Activated naive CD8-positive, alpha-beta T cell treated with anti-CD3 and anti-CD28 coated beads for 36 hours (primary cell): Measurements from ENCODE around the gene FAM20B. TPM values are rescaled to one million over a fixed set of nuclear protein-coding genes. Genes with fewer than 3 reads are reported as not detected.
"Not testable (repeated sequence)": the region's sequence is repeated elsewhere in the genome, so short reads cannot be mapped to it uniquely, and the experiment has no call there.

ENCODE experiments used
- DNase-seq: peaks from one replicate; pipeline ENCODE4 v3.0.0; 2021
- H3K27ac Mint-ChIP-seq: one replicate; pipeline ENCODE4 v1.8.0; 2022; ENCODE audit warnings: mild to moderate bottlenecking, moderate library complexity, mixed read lengths
- H3K27me3 Mint-ChIP-seq: one replicate; pipeline ENCODE4 v1.8.0; 2022; ENCODE audit warnings: mild to moderate bottlenecking, mixed read lengths
- H3K36me3 Mint-ChIP-seq: one replicate; pipeline ENCODE4 v1.8.0; 2021; ENCODE audit warnings: mild to moderate bottlenecking, mixed read lengths
- H3K4me1 Mint-ChIP-seq: one replicate; pipeline ENCODE4 v1.8.0; 2021; ENCODE audit warnings: mixed read lengths
- H3K4me3 Mint-ChIP-seq: one replicate; pipeline ENCODE4 v1.8.0; 2022; ENCODE audit warnings: mild to moderate bottlenecking, moderate library complexity, mixed read lengths
- H3K9me3 Mint-ChIP-seq: one replicate; pipeline ENCODE4 v1.8.0; 2022; ENCODE audit warnings: mixed read lengths
- total RNA-seq, 2 experiments: library from RNA; stranded (reverse); gene quantifications; one replicate each; pipeline ENCODE4 v1.2.3, GENCODE V29; 2021

The FAM20B gene
- total RNA-seq: 10 to 100 TPM; 37.4 to 42.6 TPM

- H3K4me3 Mint-ChIP-seq: peak within 1 kb of the TSS; percentile 99
- H3K4me1 Mint-ChIP-seq: peaks cover 30% of the 10 kb centered on the region
- peaks cover 3% of the 10 kb centered on the region for H3K36me3 Mint-ChIP-seq
- H3K9me3 Mint-ChIP-seq: peaks cover 1% of the 10 kb centered on the region
- no peaks in the 10 kb centered on the region for H3K27me3 Mint-ChIP-seq
- peak within 1 kb of the TSS; percentile 97 for H3K27ac Mint-ChIP-seq
- peak; percentile 90 for DNase-seq
Measured at GRCh38 chr1:179025125-179025974, at the start of gene FAM20B. Gene FAM20B, plus strand, starts transcription at chr1:179025894. Its CDS starts 17,954 bp downstream, at chr1:179043848.

GRCh38 chr1:178976541-178976940 is 49.2 kb upstream of the FAM20B start:
- Mint-ChIP-seq H3K27ac (no peak overlapping the region), H3K27me3 (peaks cover 13% of the 10 kb centered on the region)
- DNase-seq: no peak

GRCh38 chr1:178986204-178986603 is 39.5 kb upstream of the FAM20B start:
- DNase-seq: no peak
- Mint-ChIP-seq H3K27me3 (no peaks in the 10 kb centered on the region), H3K27ac (no peak overlapping the region), H3K9me3 (no peaks in the 10 kb centered on the region), H3K4me1 (no peaks in the 10 kb centered on the region), H3K36me3 (no peaks in the 10 kb centered on the region), H3K4me3 (no peak overlapping the region)

More at GRCh38 chr1:178976541-178976940, 49.2 kb upstream of the FAM20B start:
- Mint-ChIP-seq H3K36me3 (peaks cover 3% of the 10 kb centered on the region), H3K4me1 (peaks cover 5% of the 10 kb centered on the region), H3K4me3 (no peak overlapping the region), H3K9me3 (peaks cover 27% of the 10 kb centered on the region)

- DNase-seq, H3K4me1 Mint-ChIP-seq, H3K4me3 Mint-ChIP-seq, H3K9me3 Mint-ChIP-seq, H3K27me3 Mint-ChIP-seq, H3K36me3 Mint-ChIP-seq, H3K27ac Mint-ChIP-seq: not testable (repeated sequence)
Measured at GRCh38 chr1:178988198-178988597, 37.5 kb upstream of the FAM20B start.

- Mint-ChIP-seq H3K27me3 (no peaks in the 10 kb centered on the region), H3K4me1 (no peaks in the 10 kb centered on the region), H3K4me3 (no peak overlapping the region), H3K27ac (no peak overlapping the region), H3K36me3 (no peaks in the 10 kb centered on the region), H3K9me3 (peaks cover 1% of the 10 kb centered on the region)
- DNase-seq: no peak
Measured at GRCh38 chr1:178993559-178993958, 32.1 kb upstream of the FAM20B start.

- no peak for DNase-seq
- no peaks in the 10 kb centered on the region for H3K4me1 Mint-ChIP-seq
- H3K36me3 Mint-ChIP-seq: no peaks in the 10 kb centered on the region
- H3K27ac Mint-ChIP-seq: no peak overlapping the region
- no peak overlapping the region for H3K4me3 Mint-ChIP-seq
- H3K27me3 Mint-ChIP-seq: no peaks in the 10 kb centered on the region
- peaks cover 1% of the 10 kb centered on the region for H3K9me3 Mint-ChIP-seq
Measured at GRCh38 chr1:178997428-178997827, 28.3 kb upstream of the FAM20B start.

GRCh38 chr1:178998295-178998694 is 27.4 kb upstream of the FAM20B start:
- DNase-seq: no peak
- no peaks in the 10 kb centered on the region for H3K27me3 Mint-ChIP-seq
- peaks cover 1% of the 10 kb centered on the region for H3K9me3 Mint-ChIP-seq
- H3K4me3 Mint-ChIP-seq: no peak overlapping the region
- no peak overlapping the region for H3K27ac Mint-ChIP-seq
- H3K36me3 Mint-ChIP-seq: no peaks in the 10 kb centered on the region
- peaks cover 7% of the 10 kb centered on the region for H3K4me1 Mint-ChIP-seq

GRCh38 chr1:178999061-178999460 is 26.6 kb upstream of the FAM20B start:
- H3K27ac Mint-ChIP-seq: no peak overlapping the region
- DNase-seq: no peak
- no peaks in the 10 kb centered on the region for H3K27me3 Mint-ChIP-seq
- no peaks in the 10 kb centered on the region for H3K36me3 Mint-ChIP-seq
- H3K4me1 Mint-ChIP-seq: peaks cover 13% of the 10 kb centered on the region
- peaks cover 1% of the 10 kb centered on the region for H3K9me3 Mint-ChIP-seq
- no peak overlapping the region for H3K4me3 Mint-ChIP-seq

- Mint-ChIP-seq H3K27me3 (no peaks in the 10 kb centered on the region), H3K27ac (no peak overlapping the region), H3K4me1 (peaks cover 16% of the 10 kb centered on the region), H3K9me3 (no peaks in the 10 kb centered on the region), H3K4me3 (no peak overlapping the region), H3K36me3 (no peaks in the 10 kb centered on the region)
- no peak for DNase-seq
Measured at GRCh38 chr1:179001451-179001850, 24.2 kb upstream of the FAM20B start.

GRCh38 chr1:179002064-179002463 is 23.6 kb upstream of the FAM20B start:
- peaks cover 16% of the 10 kb centered on the region for H3K4me1 Mint-ChIP-seq
- H3K4me3 Mint-ChIP-seq, H3K9me3 Mint-ChIP-seq, H3K36me3 Mint-ChIP-seq, H3K27ac Mint-ChIP-seq, DNase-seq, H3K27me3 Mint-ChIP-seq: not testable (repeated sequence)

GRCh38 chr1:179002552-179003345 is 22.9 kb upstream of the FAM20B start:
- H3K9me3 Mint-ChIP-seq: no peaks in the 10 kb centered on the region
- H3K4me1 Mint-ChIP-seq: peaks cover 16% of the 10 kb centered on the region
- no peak overlapping the region for H3K27ac Mint-ChIP-seq
- H3K27me3 Mint-ChIP-seq: no peaks in the 10 kb centered on the region
- DNase-seq: peak; percentile 70
- H3K4me3 Mint-ChIP-seq: no peak overlapping the region
- H3K36me3 Mint-ChIP-seq: no peaks in the 10 kb centered on the region

- H3K4me1 Mint-ChIP-seq: peaks cover 16% of the 10 kb centered on the region
- H3K36me3 Mint-ChIP-seq: no peaks in the 10 kb centered on the region
- no peak for DNase-seq
- no peaks in the 10 kb centered on the region for H3K9me3 Mint-ChIP-seq
- no peaks in the 10 kb centered on the region for H3K27me3 Mint-ChIP-seq
- H3K27ac Mint-ChIP-seq: no peak overlapping the region
- H3K4me3 Mint-ChIP-seq: no peak overlapping the region
Measured at GRCh38 chr1:179003512-179004066, 22.1 kb upstream of the FAM20B start.

- H3K27me3 Mint-ChIP-seq: no peaks in the 10 kb centered on the region
- no peak overlapping the region for H3K4me3 Mint-ChIP-seq
- H3K36me3 Mint-ChIP-seq: no peaks in the 10 kb centered on the region
- DNase-seq: no peak
- peaks cover 16% of the 10 kb centered on the region for H3K4me1 Mint-ChIP-seq
- H3K9me3 Mint-ChIP-seq: no peaks in the 10 kb centered on the region
- no peak overlapping the region for H3K27ac Mint-ChIP-seq
Measured at GRCh38 chr1:179007233-179007632, 18.5 kb upstream of the FAM20B start.

- Mint-ChIP-seq H3K27me3 (no peaks in the 10 kb centered on the region), H3K36me3 (no peaks in the 10 kb centered on the region), H3K4me3 (no peak overlapping the region), H3K27ac (no peak overlapping the region), H3K9me3 (no peaks in the 10 kb centered on the region), H3K4me1 (no peaks in the 10 kb centered on the region)
- DNase-seq: no peak
Measured at GRCh38 chr1:179010671-179011070, 15.0 kb upstream of the FAM20B start.

- no peak overlapping the region for H3K4me3 Mint-ChIP-seq
- H3K4me1 Mint-ChIP-seq: no peaks in the 10 kb centered on the region
- no peak overlapping the region for H3K27ac Mint-ChIP-seq
- H3K27me3 Mint-ChIP-seq: no peaks in the 10 kb centered on the region
- no peaks in the 10 kb centered on the region for H3K36me3 Mint-ChIP-seq
- DNase-seq: no peak
- H3K9me3 Mint-ChIP-seq: no peaks in the 10 kb centered on the region
Measured at GRCh38 chr1:179012038-179012437, 13.7 kb upstream of the FAM20B start.
